Measurements from ENCODE around the gene KIAA1614. TPM values are rescaled to one million over a fixed set of nuclear protein-coding genes. Genes with fewer than 3 reads are reported as not detected.

The KIAA1614 gene
- total RNA-seq, 1 experiment from 2014 or later, result 0.07 TPM

DNA sequence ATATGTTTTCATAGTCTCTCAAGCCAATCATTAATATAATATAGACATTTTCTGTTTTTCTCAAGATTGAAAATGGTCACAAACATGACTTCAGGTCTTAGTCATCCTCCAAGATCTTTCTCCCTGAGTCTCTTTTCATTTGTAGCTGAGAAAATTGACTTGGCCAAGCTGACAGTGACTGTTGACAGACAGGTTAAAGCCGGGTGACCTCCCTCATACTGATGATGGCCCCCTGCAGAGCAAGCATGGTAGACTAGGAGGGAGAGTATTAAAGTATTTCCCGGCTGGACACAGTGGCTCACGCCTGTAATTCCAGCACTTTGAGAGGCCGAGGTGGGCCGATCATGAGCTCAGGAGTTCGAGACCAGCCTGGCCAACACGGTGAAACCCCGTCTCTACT, 6.8 kb upstream of the KIAA1614 start:
- DNase-seq (ENCODE audit: low spot score), result no peak
- in situ Hi-C loops (cut with HindIII; ENCODE audit: low sequenced_read_pairs), result no loop called here

DNA sequence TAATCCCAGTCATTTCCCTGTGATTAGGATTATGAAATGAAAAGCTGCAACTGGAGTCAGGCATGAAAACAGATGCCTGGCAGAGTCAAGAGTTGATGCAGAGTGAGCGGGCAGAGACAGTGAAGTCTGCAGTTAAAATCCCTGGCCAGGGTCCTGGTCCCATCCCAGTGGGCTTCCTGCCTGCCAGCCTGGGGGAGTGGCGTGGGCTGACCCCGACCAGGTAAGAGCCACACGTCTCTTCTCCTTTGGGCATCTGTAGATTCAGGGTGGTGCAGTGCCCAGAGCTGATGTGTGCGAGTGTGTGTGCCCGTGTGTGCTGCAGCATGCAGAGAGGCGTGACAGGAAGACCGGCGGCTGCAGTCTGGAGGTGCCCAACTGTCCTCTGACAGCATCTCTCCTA, 6.2 kb upstream of the KIAA1614 start:
- in situ Hi-C loops (cut with HindIII; ENCODE audit: low sequenced_read_pairs), result no loop called here
- DNase-seq (ENCODE audit: low spot score), result no peak

DNA sequence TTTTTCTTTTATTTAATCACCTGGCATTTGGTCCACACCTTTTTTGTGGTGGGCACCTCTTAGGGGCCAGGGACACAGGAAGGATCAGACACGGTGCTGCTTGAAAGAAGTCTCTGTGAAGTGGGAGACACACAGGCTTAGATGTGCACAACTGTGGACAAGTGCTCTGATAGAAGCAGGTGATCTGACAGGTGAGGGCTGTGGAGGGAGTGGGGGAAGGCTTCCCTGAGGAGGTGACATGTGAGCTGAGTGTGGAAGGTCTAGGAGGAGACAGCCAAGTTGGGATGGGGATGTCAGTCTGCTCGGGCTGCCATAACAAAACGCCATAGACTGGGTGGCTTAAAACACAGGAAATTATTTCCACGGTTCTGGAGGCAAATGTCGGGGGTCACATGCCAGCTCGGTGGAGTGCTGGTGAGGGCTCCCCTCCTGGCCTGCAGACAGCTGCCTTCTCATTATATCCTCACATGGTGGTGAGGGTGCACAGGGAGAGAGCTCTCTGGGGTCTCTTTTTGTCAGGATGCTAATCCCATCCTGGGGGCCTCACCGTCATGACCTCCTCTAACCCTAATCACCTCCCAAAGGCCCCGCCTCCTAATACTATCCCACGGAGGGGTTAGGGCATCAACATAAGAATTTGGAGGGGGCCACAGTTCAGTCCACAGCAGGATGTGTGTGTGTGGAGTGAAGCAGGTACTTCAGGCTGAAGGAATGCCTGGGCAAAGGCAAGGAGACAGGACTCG, 5.2 kb upstream of the KIAA1614 start:
- DNase-seq (ENCODE audit: low spot score), result no peak

DNA sequence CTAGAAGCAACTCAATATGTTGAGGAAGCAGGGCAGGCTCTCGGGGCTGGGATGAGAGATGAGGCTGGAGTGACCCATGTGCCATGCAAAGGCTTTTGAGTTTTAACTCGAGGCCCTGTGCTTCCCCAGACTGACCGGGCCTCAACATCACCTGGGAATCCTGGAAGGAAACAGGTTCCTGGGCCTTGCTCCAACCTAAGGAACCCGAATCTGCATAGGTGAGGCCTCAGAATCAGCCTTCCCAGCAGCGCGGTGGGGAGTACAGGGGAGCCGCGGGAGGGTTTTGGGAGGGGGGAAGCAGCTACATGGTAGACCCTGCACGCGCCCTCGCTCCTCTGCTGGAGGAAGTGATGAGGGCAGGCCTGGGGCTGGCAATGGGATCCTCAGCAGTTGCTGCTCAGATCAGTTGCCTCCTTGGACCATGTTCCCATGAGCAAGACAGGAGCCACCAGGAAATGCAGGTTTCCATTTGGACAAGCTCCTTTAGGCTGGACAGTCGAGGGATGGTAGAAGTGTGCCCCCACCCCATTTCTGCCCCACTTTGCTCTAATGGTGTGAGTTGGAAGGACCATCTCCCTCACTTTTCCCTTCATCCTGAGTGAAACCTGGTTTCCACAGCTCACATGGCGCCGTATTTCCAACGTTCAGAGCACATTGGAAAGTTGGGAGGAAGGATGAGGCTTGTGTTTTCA, 4.5 kb upstream of the KIAA1614 start:
- DNase-seq (ENCODE audit: low spot score), result no peak
- in situ Hi-C loops (cut with HindIII; ENCODE audit: low sequenced_read_pairs), result no loop called here

More for the DNA sequence above, 5.2 kb upstream of the KIAA1614 start:
- in situ Hi-C loops (cut with HindIII; ENCODE audit: low sequenced_read_pairs), result no loop called here

DNA sequence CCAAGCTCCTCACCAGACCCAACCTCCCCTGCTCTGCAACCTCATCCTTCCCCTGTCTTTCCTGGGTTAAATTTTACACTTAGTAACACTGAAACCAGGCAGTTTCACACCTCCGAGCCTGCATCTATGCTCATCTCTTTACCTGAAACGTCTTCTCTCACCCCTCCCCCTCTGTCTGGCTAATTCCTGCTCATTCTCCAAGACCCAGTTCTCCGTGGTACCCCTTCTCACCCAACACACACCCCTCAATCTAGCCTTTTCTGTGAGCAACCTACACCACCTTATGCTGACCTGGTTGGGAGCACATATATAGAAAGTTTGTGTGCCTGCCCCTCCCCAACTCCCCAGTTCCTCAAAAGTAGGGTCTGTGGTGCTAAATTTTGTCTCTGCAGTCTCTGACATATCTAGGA, 3.7 kb upstream of the KIAA1614 start:
- no peak for DNase-seq (ENCODE audit: low spot score)
- in situ Hi-C loops (cut with HindIII; ENCODE audit: low sequenced_read_pairs), result no loop called here

DNA sequence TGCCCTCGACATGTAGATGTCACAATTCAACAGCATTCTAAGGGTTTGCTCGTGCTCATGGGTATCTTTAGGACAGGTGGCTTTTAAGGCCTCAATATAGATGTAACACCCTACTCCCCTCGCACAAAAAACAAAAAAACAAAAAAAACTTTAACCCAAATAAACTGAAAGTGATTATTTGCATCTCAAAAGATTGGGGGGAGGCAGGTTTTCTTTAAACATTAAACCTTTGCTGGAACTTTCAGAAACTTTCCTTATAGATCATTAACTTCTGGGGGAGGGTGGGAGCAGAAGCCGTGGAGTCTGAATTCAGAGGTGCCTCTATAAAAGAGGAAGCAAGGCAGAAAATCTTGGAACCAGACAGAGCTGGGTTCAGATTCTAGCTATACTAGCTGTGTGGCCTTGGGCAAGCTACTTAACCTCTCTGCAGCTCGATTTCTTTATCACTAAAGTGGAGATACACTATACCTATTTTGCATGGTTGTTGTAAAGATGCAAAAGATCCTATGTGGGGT, 3.2 kb upstream of the KIAA1614 start:
- in situ Hi-C loops (cut with HindIII; ENCODE audit: low sequenced_read_pairs), result no loop called here
- DNase-seq (ENCODE audit: low spot score), result no peak

DNA sequence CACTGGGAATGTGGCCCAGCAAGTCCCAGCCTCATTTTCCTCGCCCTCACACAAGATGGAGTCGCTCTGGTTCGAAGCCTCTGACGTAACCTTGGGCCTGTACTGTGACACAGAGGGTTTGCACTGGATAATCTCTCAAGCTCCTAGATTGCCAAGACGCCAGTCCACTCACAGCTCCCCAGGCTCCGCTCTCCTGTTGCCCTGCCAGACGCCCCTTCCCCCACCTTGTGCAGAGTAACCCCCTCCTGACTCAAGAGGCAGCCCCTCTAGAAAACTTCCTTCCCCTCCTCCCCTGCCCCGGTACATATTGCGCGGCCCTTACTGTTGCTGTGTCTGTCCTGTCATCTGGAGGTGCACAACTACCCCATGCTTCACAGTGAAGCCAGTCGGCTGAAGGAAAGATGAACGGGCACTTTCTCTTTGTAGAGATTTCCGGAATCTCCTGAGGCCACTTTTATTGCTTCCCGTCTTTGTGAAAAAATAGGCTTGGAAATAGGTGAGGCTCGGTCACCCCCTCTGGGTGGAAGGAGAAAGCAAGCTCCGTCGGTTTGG, 981 bp upstream of the KIAA1614 start:
- DNase-seq (ENCODE audit: low spot score), result peak; percentile 59
- in situ Hi-C loops (cut with HindIII; ENCODE audit: low sequenced_read_pairs), result no loop called here

DNA sequence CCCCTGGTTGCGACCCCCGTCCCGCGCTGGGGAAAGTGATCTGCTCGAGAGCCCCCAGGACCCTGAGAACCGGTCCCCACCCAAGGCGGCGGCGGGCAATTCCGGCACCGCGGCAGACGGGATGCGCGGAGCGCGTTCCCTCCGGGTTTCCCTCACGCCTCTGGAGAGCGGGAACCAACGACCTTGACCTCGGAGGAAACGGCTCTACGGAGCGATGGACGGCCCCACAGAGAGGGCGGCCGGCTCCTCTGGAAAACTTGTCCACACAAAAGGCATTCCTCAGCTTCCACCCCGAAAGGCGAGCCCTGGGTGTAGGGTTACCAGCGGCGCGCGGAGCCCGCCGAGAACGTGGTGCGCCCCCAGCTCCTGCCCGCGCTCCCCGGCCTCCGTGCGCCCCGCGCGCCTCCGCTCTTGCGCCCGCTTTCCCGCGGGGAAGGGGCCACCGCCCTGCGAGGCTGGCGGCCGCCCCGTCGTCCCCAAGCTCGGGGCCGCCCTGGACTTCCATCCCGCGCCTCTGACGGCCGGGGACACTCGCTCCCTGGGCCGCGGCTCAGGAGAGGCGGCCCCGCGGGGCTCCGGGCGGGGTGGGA, 391 bp upstream of the KIAA1614 start:
- in situ Hi-C loops (cut with HindIII; ENCODE audit: low sequenced_read_pairs), result no loop called here
- no peak for DNase-seq (ENCODE audit: low spot score)

DNA sequence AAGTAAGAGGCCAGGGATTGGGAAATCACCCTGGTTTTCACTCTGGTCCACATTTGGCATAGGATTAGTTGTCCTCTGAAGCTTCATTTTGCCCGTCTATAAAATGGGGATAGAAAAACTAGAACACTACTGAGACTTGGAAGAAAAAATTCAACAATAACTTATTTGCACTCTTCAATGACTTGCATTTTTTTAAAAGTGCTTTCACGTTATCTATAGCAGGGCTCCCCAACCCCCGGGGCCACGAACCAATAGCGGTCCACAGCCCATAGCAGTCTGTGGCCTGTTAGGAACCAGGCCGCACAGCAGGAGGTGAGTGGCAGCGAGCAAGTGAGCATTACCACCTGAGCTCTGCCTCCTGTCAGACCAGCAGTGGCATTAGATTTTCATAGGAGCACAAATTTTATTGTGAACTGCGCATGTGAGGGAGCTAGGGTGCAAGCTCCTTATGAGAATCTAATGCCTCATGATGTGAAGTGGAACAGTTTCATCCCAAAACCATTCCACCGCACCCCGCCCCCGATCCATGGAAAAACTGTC, 2.8 kb downstream of the KIAA1614 start:
- peak; percentile 65 for DNase-seq (ENCODE audit: low spot score)
- in situ Hi-C loops (cut with HindIII; ENCODE audit: low sequenced_read_pairs), result no loop called here

DNA sequence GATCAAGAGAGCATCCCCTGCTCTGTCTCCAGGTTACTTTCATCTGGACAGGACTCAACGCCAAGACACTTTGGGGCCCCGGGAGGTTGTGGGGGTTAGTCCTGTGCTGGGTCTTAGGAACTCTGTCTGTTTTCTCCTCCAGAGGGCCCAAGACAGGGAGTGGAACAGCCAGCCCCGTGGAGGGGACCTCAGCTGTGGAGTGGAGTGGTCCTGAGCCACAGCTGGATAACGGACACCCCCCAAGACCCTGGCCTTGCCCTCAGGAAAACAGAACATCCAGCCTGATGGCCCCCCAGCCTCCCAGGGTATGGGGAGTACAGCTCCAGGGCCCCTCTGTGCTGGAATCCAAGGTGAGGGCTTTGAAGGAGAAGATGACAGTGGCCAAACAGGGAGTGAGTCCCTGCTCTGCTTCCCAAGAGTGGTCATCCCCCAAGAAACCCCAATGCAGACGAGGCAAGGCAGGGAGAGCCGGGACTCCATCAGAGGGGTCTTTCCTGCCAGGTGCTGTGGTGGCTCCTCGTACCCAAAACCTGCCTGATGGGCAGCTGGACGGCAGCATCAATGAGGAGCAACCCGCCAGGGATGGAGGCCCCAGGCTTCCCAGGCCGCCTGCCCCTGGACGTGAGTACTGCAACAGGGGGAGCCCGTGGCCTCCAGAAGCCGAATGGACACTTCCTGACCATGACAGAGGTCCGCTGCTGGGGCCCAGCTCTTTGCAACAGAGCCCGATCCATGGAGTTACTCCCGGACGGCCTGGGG, 3.5 kb downstream of the KIAA1614 start:
- in situ Hi-C loops (cut with HindIII; ENCODE audit: low sequenced_read_pairs), result no loop called here
- no peak for DNase-seq (ENCODE audit: low spot score)

DNA sequence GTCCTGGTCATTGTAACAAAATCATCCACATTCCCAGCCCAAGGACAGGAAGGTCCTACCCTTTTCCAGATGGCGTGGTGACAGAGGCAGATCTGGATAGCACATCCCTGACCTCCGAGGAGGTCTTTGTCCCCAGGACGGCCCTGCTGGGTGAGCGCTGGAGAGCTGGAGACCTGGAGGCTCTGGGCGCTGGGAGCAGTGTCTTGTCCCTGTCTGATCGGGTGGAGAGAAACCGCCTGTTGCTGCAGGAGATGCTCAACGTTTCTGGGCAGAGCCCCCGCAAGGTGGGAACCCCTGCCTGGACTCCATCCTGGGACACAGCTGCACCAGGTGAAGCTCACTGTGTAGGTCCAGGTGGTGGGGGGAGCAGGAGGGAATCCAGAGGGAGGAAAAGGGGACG, 4.1 kb downstream of the KIAA1614 start:
- no peak for DNase-seq (ENCODE audit: low spot score)
- in situ Hi-C loops (cut with HindIII; ENCODE audit: low sequenced_read_pairs), result no loop called here

DNA sequence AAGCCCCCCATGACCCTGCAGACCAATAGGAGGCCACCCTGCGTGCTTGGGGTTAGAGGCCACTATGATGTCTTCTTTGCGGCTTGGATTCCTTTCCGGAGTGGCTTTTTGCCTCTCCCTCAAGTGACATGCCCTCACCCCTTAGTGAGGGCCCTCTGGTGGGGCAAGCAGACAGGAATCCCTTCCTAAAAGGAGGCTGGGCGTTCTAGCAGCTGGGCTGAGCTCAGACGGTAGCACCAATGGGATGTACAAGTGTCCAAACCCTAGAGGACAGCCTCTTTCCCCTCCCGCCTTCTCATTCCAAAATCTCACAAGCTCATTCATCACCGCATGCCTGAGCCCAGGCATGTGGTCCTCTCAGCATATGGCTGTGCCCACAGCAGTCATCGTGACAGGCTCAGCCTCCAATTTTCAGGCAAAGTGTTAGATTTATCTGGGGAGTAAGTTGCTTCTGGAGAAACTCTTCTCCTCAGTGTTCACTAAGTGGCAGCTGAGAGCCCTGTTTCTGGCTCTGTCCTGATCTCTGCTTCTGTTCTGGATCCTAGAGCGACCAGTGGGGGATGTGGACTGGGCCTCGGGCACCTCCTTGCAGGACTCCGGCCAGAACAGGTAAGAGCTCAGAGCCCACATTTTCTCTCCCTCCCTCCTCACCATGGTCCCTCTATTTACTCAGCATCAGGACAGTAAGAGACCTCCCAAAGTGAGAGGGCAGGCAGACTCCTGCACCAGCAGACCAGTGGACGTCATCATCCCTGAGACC, 4.8 kb downstream of the KIAA1614 start:
- DNase-seq (ENCODE audit: low spot score), result peak; percentile 68
- in situ Hi-C loops (cut with HindIII; ENCODE audit: low sequenced_read_pairs), result no loop called here

DNA sequence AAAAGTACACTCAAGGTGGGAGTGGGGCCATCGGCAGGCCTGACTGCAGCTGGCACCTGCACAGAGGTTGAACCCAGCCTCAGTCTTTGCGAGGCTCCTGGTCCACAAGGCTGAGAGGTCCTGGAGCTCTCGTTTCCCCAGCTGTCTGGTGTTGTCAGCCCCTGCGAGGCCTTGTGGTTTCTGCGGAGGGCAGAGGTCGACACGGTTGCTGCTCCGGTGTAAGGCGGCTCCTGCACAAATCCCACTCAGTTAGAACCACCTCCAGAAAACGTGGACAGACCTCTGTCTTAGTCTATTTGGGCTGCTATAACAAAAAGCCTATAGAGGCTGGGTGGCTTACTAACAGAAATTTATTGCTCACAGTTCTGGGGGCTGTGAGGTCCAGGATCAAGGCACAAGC, 5.8 kb downstream of the KIAA1614 start:
- in situ Hi-C loops (cut with HindIII; ENCODE audit: low sequenced_read_pairs), result no loop called here
- DNase-seq (ENCODE audit: low spot score), result no peak

DNA sequence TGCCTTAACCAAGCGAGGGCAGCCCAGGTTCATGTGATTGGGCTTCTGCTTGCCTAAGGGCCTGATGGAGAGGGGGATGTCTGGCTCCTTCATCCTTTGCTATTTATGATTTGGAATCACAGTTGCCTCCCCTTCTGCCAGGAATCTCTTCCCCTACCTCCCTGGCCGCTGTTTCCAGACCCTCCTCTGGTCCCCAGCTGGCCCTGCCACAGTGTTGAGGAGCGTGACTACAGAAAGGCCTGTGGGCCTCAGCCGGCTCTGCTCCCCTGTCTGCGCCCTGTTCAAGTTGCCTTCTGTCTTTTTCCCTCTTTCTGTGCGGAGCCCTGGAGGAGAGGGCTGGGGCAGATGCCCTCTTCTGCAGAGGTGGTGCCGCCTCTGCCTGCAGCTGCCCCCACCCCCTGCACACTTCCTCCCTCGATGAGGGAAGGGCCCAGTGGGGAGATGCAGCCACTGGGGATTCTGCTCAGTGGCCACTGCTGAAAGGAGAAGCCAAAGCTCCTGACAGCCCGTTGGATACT, 6.5 kb downstream of the KIAA1614 start:
- in situ Hi-C loops (cut with HindIII; ENCODE audit: low sequenced_read_pairs), result no loop called here
- DNase-seq (ENCODE audit: low spot score), result no peak

DNA sequence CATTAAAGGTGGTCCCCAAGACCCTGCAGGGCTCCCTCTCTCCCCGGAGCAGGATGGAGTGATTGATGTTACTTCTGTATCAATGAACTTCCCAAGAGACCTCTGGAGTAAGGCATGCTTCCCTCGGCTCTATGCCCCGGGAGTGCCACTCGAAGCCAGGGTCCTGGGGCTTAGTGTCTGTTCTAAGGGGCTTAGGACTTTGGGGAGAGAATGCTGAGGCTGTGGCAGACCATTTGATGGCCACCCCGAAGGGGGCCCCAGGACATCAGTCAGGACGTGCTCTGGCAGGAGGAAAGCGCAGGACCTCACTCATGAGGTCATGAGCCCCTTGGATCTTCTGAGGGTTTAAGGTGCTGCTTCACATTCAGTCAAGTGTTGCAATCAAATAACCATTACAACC, 7.5 kb downstream of the KIAA1614 start:
- no peak for DNase-seq (ENCODE audit: low spot score)
- in situ Hi-C loops (cut with HindIII; ENCODE audit: low sequenced_read_pairs), result no loop called here

DNA sequence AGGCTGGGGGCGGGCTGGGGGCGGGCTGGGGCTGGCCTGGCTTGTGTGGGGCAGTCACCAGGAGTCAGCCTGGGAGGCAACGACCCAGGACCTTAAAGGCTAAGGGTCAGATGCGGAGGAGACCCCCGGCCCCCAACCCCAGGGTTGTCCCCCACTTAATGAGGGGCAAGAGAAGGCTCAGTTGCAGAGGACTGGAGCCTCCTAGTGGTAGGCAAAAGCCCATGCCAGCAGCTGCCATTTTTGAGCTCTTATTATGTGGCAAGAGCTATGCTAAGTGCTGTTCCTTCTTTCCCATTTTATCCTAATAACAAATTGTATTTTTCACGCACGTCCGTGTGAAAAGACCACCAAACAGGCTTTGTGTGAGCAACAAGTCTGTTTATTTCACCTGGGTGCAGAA, 8.0 kb downstream of the KIAA1614 start:
- in situ Hi-C loops (cut with HindIII; ENCODE audit: low sequenced_read_pairs), result no loop called here
- DNase-seq (ENCODE audit: low spot score), result no peak

DNA sequence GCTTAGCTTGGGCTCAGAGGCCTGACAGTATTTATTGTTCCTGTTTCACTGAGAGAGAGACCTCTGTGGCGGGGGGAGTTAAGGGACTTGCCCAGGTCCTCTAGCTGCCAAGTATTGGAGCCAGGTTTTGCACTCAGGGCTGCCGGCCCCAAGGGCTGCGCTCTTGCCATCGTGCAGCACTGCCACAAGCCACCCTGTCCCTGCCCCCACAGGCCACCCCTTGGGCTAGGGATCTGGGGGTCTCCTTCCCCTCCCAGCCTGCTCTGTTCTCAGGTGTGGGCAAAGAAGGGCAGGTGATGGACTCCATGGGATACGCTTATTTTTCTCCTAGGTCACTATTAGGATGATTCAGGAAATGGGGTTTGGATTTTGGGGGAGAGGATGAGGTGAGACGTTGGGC, 8.7 kb downstream of the KIAA1614 start:
- in situ Hi-C loops (cut with HindIII; ENCODE audit: low sequenced_read_pairs), result no loop called here
- no peak for DNase-seq (ENCODE audit: low spot score)

DNA sequence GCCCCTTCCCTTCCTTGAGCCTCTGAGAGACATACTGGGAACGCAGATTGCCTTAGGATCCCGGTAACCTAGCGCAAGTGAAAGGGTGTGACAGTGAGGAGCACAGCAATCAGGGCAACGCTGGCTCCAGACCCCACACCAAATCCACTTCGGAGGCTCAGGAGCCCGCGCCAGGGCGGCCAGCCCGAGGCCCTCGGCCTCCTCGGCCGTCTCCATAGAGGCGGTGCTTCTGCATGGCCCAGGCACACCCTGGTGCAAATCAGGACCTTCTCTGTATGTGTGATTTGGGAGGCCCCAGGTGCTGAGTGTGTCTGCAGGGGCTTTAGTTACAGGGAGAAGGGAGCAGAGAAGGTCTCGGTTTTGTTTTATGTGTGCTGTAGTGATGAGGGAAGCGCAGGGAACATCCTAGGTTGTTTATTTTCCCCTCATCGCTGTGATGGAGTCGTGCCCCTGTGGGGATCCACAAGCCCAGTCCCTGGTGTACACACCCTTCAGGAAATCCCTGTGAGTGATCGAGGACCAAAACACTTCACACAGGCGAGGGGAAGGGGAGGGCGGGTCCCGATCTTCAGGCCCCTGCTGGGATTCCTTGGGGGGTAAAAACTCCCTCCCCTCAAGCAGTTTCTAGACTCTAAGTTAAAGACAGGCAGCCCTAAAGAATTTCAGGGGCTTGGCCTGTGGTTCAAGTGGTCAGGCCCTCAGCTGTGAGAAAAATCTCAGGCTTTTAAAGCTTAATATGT, 9.4 kb downstream of the KIAA1614 start:
- in situ Hi-C loops (cut with HindIII; ENCODE audit: low sequenced_read_pairs), result no loop called here

More for the DNA sequence above, 9.4 kb downstream of the KIAA1614 start:
- no peak for DNase-seq (ENCODE audit: low spot score)

Data from G401 (cell line).